ENCODE measurements around the gene ABCA1.

ABCA1 gene

DNA sequence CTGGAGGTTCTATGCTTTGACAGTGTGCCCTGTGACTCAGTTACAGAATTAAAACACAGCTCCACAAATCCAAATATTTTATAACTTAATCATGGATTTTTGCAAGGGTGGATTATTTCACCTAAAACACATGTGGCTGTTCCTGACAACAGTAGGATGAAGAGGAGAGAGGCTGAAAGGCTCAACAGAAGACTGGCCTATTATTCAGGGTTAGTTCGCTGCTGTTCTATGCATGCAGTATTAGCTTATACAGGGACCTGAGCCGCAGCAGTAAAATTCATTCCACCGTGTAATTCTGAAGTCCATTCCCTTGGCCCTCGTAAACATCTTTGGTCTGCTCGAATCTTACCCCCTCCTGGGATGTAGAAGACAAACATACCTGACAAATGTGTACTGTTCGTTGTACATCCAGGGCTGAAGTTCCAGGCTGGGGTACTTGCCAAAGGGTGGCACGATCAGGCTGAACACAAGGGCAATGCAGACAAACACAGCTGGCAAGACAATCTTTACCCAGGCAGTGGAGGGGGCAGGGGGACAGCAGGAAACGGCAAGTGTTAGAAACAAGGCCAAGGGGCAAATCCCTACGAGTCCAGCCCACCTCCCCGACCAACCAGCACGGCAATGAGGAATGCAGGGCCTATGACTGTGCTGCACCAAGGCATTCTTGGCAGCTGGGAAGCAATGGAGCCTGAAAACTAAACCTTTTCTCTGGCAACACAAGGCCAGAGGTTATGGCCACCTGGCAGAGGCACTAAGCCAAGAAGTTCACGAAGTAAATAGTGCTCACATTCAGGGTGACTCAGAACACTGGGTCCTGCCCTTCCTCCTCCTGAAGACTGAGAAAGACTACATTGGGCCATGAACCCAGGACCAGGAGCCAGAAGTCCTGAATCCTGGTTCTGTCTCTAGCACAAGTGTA lies 117.3 kb downstream of the ABCA1 start:
- Histone ChIP-seq H4K91ac (ENCODE audit: low read depth, low read length, poor library complexity) (no peak overlapping the region), H2BK15ac (ENCODE audit: low read length) (no peak overlapping the region), H3K14ac (ENCODE audit: low read length) (peak overlapping the region; percentile 66), H2BK12ac (ENCODE audit: low read length) (no peak overlapping the region), H3K4me2 (ENCODE audit: insufficient read depth, low read length, poor library complexity, severe bottlenecking) (no peak overlapping the region), H3K9ac (ENCODE audit: low read depth, low read length, poor library complexity) (peak overlapping the region; percentile 26), H3K9me3 (replicated peaks in 1 of 2; ENCODE audit: control insufficient read depth in 2 of 2, insufficient read depth in 1 of 2, low read depth in 1 of 2, low read length in 2 of 2) (no peaks in the 10 kb centered on the region), H2BK120ac (ENCODE audit: low read depth, low read length) (no peak overlapping the region), H3K27me3 (ENCODE audit: control insufficient read depth in 3 of 3, insufficient read depth in 3 of 3, low read depth in 1 of 3, low read length in 3 of 3) (no peaks in the 10 kb centered on the region), H3K18ac (ENCODE audit: low read length) (peak overlapping the region; percentile 41), H2BK5ac (ENCODE audit: low read length) (no peak overlapping the region), H4K8ac (ENCODE audit: low read depth, low read length) (no peak overlapping the region), H3K4me3 (ENCODE audit: low read length in 2 of 2) (no peak overlapping the region), H3K23ac (ENCODE audit: low read depth, low read length, poor library complexity) (no peak overlapping the region), H2AFZ (ENCODE audit: low read length) (no peak overlapping the region), H3K4ac (ENCODE audit: low read length) (no peak overlapping the region), H2AK5ac (ENCODE audit: low read depth, low read length) (no peak overlapping the region), H3K36me3 (replicated peaks in 1 of 2; ENCODE audit: control insufficient read depth in 2 of 2, insufficient read depth in 2 of 2, low read length in 2 of 2) (peaks cover 36 to 96% of the 10 kb centered on the region in 2 donors), H3K4me1 (ENCODE audit: control insufficient read depth in 2 of 2, insufficient read depth in 1 of 2, low read depth in 1 of 2, low read length in 2 of 2) (peaks cover 0 to 3% of the 10 kb centered on the region in 2 donors), H3K79me1 (ENCODE audit: low read depth, low read length) (no peaks in the 10 kb centered on the region), H3K27ac (replicated peaks; ENCODE audit: low read length) (no peak overlapping the region)
- DNase-seq (ENCODE audit: low spot score) = no peak
- WGBS, 2 donors (ENCODE audit: extremely low coverage in 2 of 2, insufficient read length in 2 of 2, insufficient replicate concordance in 1 of 2) = no CpG with 5 or more reads among the region's 12 CpGs

DNA sequence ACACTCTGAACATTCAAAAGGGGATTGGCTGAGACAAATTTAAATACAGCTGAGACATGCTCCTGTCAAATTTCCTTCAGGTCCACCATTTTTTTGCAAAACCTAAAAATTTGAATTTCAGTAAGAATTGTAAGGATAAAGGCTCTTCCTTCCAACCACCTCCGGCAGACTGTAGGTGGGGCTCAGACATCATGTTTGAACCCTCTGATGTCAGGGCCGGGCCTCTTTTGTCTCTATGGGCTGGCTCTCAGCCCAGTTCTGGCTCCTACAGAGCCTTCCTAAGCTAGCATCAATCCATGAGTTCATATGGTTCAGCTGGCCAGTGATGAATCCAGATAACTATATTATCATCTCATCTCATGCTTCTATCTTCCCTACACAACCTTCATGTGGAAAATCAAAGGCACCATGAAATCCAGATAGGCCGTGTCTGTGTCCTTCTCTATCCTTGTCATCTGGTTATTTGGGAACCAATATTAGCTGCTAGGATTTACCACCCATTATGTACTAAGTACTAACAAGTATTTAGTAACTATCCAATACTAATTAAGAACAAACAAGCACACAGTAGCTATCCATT lies 119.8 kb downstream of the ABCA1 start:
- H2BK5ac ChIP-seq (ENCODE audit: low read length) = no peak overlapping the region
- H2AFZ ChIP-seq (ENCODE audit: low read length) = no peak overlapping the region
- H4K91ac ChIP-seq (ENCODE audit: low read depth, low read length, poor library complexity) = no peak overlapping the region
- no peak overlapping the region for H3K27ac ChIP-seq (replicated peaks; ENCODE audit: low read length)
- no peak for DNase-seq (ENCODE audit: low spot score)
- H2BK120ac ChIP-seq (ENCODE audit: low read depth, low read length) = no peak overlapping the region
- no peak overlapping the region for H3K14ac ChIP-seq (ENCODE audit: low read length)
- H3K79me1 ChIP-seq (ENCODE audit: low read depth, low read length) = no peaks in the 10 kb centered on the region
- H3K9ac ChIP-seq (ENCODE audit: low read depth, low read length, poor library complexity) = no peak overlapping the region
- no peak overlapping the region for H4K8ac ChIP-seq (ENCODE audit: low read depth, low read length)
- no peaks in the 10 kb centered on the region for H3K9me3 ChIP-seq (replicated peaks in 1 of 2; ENCODE audit: control insufficient read depth in 2 of 2, insufficient read depth in 1 of 2, low read depth in 1 of 2, low read length in 2 of 2)
- no peak overlapping the region for H2BK12ac ChIP-seq (ENCODE audit: low read length)
- H3K27me3 ChIP-seq (ENCODE audit: control insufficient read depth in 3 of 3, insufficient read depth in 3 of 3, low read depth in 1 of 3, low read length in 3 of 3) = no peaks in the 10 kb centered on the region
- peaks cover 31 to 96% of the 10 kb centered on the region in 2 donors for H3K36me3 ChIP-seq (replicated peaks in 1 of 2; ENCODE audit: control insufficient read depth in 2 of 2, insufficient read depth in 2 of 2, low read length in 2 of 2)
- H3K4ac ChIP-seq (ENCODE audit: low read length) = no peak overlapping the region
- no peak overlapping the region for H3K23ac ChIP-seq (ENCODE audit: low read depth, low read length, poor library complexity)
- no peak overlapping the region for H3K18ac ChIP-seq (ENCODE audit: low read length)
- H2BK15ac ChIP-seq (ENCODE audit: low read length) = no peak overlapping the region
- H3K4me3 ChIP-seq (ENCODE audit: low read length in 2 of 2) = no peak overlapping the region
- no peak overlapping the region for H2AK5ac ChIP-seq (ENCODE audit: low read depth, low read length)
- WGBS, 2 donors (ENCODE audit: extremely low coverage in 2 of 2, insufficient read length in 2 of 2, insufficient replicate concordance in 1 of 2) = no CpG with 5 or more reads among the region's 3 CpGs
- H3K4me1 ChIP-seq (ENCODE audit: control insufficient read depth in 2 of 2, insufficient read depth in 1 of 2, low read depth in 1 of 2, low read length in 2 of 2) = peaks cover 0 to 3% of the 10 kb centered on the region in 2 donors
- H3K4me2 ChIP-seq (ENCODE audit: insufficient read depth, low read length, poor library complexity, severe bottlenecking) = no peak overlapping the region

DNA sequence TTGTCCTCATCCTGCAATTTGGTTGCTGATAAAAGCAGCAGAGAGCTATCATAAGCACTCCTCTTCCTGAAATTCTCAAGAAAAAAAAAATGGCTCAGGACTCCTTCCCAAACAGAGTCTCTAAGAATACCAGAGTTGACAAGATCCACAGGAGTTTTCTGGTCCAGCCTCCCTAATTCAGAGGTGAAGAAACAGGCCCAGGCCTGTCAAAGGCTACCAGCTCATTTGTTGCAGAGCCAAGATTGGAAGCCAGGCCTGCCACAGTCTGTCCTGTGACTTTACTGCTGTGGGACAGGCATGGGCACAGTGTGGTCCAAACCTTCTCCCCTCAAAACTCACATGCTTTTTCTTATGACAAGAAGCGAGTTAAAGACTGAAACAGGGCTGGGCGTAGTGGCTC lies 122.5 kb downstream of the ABCA1 start:
- Histone ChIP-seq H2AFZ (ENCODE audit: low read length) (no peak overlapping the region), H3K14ac (ENCODE audit: low read length) (no peak overlapping the region), H3K9ac (ENCODE audit: low read depth, low read length, poor library complexity) (no peak overlapping the region), H4K8ac (ENCODE audit: low read depth, low read length) (no peak overlapping the region), H2BK12ac (ENCODE audit: low read length) (no peak overlapping the region), H3K4me2 (ENCODE audit: insufficient read depth, low read length, poor library complexity, severe bottlenecking) (no peak overlapping the region), H3K79me1 (ENCODE audit: low read depth, low read length) (no peaks in the 10 kb centered on the region), H3K27ac (replicated peaks; ENCODE audit: low read length) (no peak overlapping the region), H2BK5ac (ENCODE audit: low read length) (no peak overlapping the region), H3K23ac (ENCODE audit: low read depth, low read length, poor library complexity) (no peak overlapping the region), H3K4me3 (ENCODE audit: low read length in 2 of 2) (no peak overlapping the region), H2AK5ac (ENCODE audit: low read depth, low read length) (no peak overlapping the region), H3K4ac (ENCODE audit: low read length) (no peak overlapping the region), H4K91ac (ENCODE audit: low read depth, low read length, poor library complexity) (no peak overlapping the region), H3K18ac (ENCODE audit: low read length) (no peak overlapping the region), H3K9me3 (replicated peaks in 1 of 2; ENCODE audit: control insufficient read depth in 2 of 2, insufficient read depth in 1 of 2, low read depth in 1 of 2, low read length in 2 of 2) (no peaks in the 10 kb centered on the region), H3K36me3 (replicated peaks in 1 of 2; ENCODE audit: control insufficient read depth in 2 of 2, insufficient read depth in 2 of 2, low read length in 2 of 2) (peaks cover 35 to 94% of the 10 kb centered on the region in 2 donors), H3K4me1 (ENCODE audit: control insufficient read depth in 2 of 2, insufficient read depth in 1 of 2, low read depth in 1 of 2, low read length in 2 of 2) (no peaks in the 10 kb centered on the region), H3K27me3 (ENCODE audit: control insufficient read depth in 3 of 3, insufficient read depth in 3 of 3, low read depth in 1 of 3, low read length in 3 of 3) (no peaks in the 10 kb centered on the region), H2BK15ac (ENCODE audit: low read length) (no peak overlapping the region), H2BK120ac (ENCODE audit: low read depth, low read length) (no peak overlapping the region)
- DNase-seq (ENCODE audit: low spot score) = no peak
- no CpG with 5 or more reads among the region's 2 CpGs for WGBS, 2 donors (ENCODE audit: extremely low coverage in 2 of 2, insufficient read length in 2 of 2, insufficient replicate concordance in 1 of 2)

DNA sequence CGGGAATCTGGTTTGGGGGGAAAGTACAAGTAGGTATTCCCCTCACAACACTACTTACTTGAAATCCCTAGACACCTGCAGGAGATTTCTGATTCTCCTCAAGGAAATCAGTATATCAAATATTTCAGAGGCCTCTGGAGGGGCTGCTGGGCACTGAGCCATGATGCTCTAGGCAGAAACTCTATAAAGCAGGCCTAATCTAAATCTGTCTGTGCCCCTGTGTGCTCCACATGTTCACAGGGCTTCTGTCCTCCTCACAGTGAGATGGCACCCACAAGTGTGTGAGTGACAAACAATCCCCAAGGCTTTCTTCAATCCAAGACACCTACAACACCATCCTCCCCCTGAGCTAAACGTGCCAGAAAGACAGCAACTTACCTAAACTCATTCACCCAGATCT lies 125.0 kb downstream of the ABCA1 start:
- DNase-seq (ENCODE audit: low spot score) = no peak
- Histone ChIP-seq H4K8ac (ENCODE audit: low read depth, low read length) (no peak overlapping the region), H2AK5ac (ENCODE audit: low read depth, low read length) (no peak overlapping the region), H2BK120ac (ENCODE audit: low read depth, low read length) (no peak overlapping the region), H3K4me2 (ENCODE audit: insufficient read depth, low read length, poor library complexity, severe bottlenecking) (no peak overlapping the region), H3K36me3 (replicated peaks in 1 of 2; ENCODE audit: control insufficient read depth in 2 of 2, insufficient read depth in 2 of 2, low read length in 2 of 2) (peaks cover 46 to 95% of the 10 kb centered on the region in 2 donors), H3K4me3 (ENCODE audit: low read length in 2 of 2) (no peak overlapping the region), H3K14ac (ENCODE audit: low read length) (no peak overlapping the region), H3K4ac (ENCODE audit: low read length) (no peak overlapping the region), H3K4me1 (ENCODE audit: control insufficient read depth in 2 of 2, insufficient read depth in 1 of 2, low read depth in 1 of 2, low read length in 2 of 2) (no peaks in the 10 kb centered on the region), H3K9ac (ENCODE audit: low read depth, low read length, poor library complexity) (no peak overlapping the region), H3K18ac (ENCODE audit: low read length) (no peak overlapping the region), H4K91ac (ENCODE audit: low read depth, low read length, poor library complexity) (no peak overlapping the region), H2BK5ac (ENCODE audit: low read length) (no peak overlapping the region), H2BK12ac (ENCODE audit: low read length) (no peak overlapping the region), H3K23ac (ENCODE audit: low read depth, low read length, poor library complexity) (no peak overlapping the region), H2BK15ac (ENCODE audit: low read length) (no peak overlapping the region), H3K9me3 (replicated peaks in 1 of 2; ENCODE audit: control insufficient read depth in 2 of 2, insufficient read depth in 1 of 2, low read depth in 1 of 2, low read length in 2 of 2) (no peaks in the 10 kb centered on the region), H2AFZ (ENCODE audit: low read length) (no peak overlapping the region), H3K27me3 (ENCODE audit: control insufficient read depth in 3 of 3, insufficient read depth in 3 of 3, low read depth in 1 of 3, low read length in 3 of 3) (no peaks in the 10 kb centered on the region), H3K79me1 (ENCODE audit: low read depth, low read length) (no peaks in the 10 kb centered on the region), H3K27ac (replicated peaks; ENCODE audit: low read length) (no peak overlapping the region)
- no CpG with 5 or more reads among the region's 2 CpGs for WGBS, 2 donors (ENCODE audit: extremely low coverage in 2 of 2, insufficient read length in 2 of 2, insufficient replicate concordance in 1 of 2)

Data from neuronal stem cell (in vitro differentiated cells).